CD1c-positive myeloid dendritic cell (primary cell): ENCODE results near the gene F7.
"Not testable (repeated sequence)": the region's sequence is repeated elsewhere in the genome, so short reads cannot be mapped to it uniquely, and the experiment has no call there.

Experiments used
- DNase-seq: peaks from one replicate; pipeline ENCODE4 v3.0.0-alpha.2; 2016; ENCODE audit errors: extremely low spot score

Gene F7

DNA sequence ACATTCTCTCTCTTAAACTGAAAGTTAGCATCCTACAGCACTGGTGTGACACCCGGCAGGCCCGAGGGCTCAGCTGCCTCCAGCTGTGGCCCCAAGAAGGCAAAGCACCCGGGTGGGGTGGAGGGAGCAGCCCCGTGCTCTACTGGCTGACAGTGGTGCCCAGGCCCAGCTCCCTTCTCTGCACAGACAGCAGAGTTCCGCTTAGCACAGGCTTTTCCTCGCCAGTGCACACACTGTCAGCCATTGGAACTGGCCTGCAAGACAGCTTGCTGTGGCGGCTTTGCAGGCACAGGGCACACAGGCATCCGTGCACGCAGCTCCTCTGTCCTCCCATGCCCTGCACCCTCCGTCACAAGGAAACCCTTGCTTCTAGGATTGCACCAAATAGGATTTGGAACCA, 3.3 kb upstream of the F7 start:
- DNase-seq, result not testable (repeated sequence)

DNA sequence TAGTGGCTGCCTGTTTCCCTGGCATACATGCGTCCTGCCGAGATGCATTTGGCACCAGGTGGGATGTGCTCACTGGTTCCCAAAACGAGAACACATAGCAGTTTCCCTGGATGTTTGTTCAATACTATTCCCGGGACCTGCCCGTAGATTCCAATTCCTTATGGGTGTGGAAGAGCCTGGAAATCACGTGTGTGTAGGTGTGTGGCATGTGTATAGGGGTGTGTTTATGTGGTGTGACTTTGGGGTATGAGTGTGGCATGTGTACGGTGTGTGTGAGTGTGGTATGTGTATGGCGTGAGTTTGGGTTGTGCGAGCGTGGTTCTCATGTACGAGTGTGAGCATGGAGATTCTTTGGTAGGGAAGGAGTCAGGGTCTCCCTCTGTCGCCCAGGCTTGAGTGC, 2.9 kb upstream of the F7 start:
- DNase-seq, result no peak

DNA sequence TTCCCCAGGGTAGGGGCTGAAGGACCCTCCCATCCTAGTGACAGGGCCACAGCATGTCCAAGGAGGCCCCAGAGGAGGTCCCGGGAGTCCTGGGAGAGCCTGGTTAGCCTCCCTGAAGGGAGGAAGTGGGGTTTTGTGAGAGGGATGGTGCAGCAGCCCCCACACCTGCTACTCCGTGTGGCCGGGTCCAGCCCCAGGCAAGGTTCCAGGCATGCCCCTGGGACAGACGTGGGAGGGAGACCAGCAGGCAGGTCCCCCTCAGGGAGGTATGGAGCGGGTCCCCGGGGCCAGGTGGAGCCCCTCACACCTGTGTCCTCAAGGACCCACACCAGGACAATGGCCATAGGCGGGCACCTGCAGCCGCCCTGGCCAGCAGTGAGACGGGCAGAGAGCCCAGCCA, 1.9 kb upstream of the F7 start:
- DNase-seq, result no peak

DNA sequence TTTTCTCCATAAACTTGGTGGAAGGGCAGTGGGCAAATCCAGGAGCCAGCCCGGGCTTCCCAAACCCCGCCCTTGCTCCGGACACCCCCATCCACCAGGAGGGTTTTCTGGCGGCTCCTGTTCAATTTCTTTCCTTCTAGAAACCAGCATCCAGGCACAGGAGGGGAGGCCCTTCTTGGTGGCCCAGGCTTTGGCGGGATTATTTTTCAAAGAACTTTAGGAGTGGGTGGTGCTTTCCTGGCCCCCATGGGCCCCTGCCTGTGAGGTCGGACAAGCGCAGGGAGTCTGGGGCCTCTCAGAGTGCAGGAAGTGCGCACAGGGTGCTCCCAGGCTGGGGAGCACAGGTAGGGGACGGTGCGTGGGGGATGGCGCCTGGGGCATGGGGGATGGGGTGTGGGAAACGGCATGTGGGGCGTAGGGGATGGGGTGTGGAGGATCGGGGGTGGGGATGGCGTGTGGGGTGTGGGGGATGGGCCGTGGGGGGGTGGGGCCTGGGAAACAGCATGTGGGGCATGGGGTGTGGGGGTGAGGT, 396 bp downstream of the F7 start:
- no peak for DNase-seq

DNA sequence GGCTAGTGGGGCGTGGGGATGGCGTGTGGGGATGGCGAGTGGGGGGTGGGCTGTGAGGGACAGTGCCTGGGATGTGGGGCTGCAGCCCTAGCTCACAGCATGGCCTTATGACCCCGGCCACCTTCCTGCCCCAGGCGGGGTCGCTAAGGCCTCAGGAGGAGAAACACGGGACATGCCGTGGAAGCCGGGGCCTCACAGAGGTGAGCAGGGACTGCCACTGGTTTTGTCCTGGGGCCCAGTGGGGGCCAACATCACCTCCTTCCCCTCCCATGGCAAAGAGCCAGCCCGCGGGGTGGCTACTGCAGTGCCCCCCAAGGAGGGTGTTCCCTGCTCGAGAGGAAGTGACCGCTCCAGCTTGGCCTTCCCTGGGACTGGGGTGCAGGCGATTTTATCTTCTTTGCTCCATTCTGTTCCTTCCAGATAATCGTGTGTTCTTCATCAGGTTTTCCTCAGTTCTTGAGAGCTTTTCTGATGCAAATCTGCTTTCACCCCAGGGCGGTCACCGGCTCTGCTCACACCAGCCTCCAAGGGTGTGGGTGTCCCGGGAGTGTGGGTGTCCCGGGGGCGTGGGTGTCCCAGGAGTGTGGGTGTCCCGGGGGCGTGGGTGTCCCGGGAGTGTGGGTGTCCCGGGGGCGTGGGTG, 1.2 kb downstream of the F7 start:
- DNase-seq, result no peak

DNA sequence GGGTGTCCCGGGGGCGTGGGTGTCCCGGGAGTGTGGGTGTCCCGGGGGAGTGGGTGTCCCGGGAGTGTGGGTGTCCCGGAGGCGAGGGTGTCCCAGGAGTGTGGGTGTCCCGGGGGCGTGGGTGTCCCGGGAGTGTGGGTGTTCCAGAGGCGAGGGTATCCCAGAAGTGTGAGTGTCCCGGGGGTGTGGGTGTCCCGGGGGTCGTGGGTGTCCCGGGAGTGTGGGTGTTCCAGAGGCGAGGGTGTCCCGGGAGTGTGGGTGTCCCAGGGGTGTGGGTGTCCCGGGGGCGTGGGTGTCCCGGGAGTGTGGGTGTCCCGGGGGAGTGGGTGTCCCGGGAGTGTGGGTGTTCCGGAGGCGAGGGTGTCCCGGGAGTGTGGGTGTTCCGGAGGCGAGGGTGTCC, 2.9 kb downstream of the F7 start:
- DNase-seq, result not testable (repeated sequence)

DNA sequence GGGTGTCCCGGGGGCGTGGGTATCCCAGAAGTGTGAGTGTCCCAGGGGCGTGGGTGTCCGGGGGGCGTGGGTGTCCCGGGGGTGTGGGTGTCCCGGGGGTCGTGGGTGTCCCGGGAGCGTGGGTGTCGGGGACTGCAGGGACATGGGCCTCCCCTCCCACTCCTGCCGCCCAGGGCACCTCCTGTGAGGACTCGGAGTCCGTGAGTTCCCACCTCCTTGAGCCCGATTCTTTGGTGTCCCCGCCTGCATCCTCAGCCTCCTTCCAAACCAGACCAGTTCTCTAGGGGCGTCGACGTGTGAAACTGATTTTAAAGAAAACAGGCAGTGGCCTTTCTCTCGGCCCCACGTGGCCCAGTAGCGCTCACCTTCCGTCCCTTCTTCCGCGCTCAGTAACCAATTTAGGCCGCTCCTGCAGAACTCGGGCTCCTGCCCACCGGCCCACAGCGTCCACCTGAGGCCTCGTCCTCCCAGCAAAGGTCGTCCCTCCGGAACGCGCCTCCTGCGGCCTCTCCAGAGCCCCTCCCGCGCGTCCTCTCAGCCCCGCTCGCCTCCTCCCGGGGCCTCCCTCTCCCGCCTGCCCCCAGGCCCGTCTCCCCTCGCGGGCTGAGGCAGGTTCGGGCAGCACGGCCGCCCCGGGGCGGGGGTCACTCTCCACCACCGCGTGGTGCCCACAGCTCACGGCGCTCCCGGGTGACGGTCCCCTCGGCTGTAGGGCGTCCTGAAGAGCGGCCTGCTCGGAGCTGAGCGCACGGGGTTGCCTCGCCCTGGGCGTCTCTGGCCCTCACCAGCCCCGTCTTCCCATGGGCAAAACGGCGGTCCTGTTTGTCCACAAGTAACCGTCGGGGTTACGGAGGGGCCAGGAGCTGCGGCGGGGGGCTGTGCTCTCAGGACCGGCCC, 3.8 kb downstream of the F7 start:
- DNase-seq, result no peak

DNA sequence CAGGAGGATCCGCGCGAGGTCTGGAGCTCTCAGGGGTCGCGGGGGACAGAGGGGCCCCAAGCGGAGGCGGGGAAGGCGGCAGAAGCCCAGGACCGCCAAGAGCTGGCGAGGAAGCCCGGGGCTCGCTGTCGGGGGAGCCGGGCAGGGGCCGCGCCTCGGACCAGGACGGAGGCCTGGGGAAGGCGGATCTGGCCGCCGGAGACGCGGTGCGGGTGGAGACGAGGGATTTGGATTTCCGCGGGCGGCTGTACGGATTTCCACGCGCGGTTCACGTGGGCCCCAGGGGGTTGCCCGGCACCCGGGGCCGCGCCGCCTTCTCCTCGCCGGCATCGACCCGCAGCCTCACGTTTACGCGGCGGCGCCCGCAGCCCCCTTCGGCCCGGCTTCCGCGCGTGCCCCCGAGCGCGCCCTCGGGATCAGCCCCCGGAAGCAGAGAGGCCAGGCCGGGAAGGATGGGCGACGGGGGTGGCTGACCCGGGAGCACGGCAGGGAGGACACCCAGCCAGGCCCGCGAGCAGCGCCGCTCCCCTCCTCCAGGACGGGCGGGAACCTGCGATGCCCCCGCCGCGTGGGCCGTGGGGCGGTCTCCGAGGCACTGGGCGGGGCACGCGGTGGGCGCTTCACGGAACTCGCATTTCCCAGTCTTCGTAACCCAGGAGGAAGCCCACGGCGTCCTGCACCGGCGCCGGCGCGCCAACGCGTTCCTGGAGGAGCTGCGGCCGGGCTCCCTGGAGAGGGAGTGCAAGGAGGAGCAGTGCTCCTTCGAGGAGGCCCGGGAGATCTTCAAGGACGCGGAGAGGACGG, 4.7 kb downstream of the F7 start:
- peak; percentile 51 for DNase-seq

DNA sequence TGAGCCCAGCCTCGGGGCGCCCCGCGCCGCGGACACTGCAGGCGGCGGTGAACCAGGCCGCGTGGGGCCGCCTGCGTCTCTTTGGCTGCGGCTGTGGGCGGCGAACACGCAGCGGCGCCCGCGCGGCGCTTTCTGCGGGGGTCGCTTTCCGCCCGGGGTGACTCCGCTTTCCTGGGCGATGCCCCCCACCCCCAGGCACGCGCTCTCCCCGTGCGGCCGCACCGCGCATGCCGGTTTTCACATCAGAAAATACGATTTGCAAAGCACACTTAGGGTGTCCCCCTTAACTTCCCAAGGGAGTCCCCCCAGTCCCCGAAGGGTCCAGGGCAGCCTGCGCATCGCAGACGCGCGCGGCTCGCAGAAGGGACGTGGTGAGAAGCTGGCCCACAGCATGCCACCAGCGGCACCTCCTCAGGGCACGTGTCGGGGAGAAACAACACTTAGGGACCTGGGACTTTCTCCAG, 5.3 kb downstream of the F7 start:
- DNase-seq, result no peak

DNA sequence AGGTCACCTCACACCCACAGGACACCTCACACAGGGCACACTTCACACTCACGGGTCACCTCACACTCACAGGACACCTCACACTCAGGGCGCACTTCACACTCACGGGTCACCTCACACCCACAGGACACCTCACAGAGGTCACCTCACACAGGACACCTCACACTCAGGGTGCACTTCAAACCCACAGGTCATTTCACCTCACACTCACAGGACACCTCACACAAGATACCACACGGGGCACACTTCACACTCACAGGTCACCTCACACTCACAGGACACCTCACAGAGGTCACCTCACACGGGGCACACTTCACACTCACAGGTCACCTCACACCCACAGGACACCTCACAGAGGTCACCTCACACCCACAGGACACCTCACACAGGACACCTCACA, 6.2 kb downstream of the F7 start:
- DNase-seq, result not testable (repeated sequence)

DNA sequence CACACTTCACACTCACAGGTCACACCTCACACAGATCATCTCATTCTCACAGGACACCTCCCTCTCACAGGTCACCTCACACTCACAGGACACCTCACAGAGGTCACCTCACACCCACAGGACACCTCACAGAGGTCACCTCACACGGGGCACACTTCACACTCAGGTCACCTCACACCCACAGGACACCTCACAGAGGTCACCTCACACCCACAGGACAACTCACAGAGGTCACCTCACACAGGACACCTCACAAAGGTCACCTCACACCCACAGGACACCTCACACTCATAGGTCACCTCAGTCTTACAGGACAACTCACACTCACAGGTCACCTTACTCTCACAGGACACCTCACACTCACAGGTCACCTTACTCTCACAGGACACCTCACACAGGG, 6.9 kb downstream of the F7 start:
- not testable (repeated sequence) for DNase-seq

DNA sequence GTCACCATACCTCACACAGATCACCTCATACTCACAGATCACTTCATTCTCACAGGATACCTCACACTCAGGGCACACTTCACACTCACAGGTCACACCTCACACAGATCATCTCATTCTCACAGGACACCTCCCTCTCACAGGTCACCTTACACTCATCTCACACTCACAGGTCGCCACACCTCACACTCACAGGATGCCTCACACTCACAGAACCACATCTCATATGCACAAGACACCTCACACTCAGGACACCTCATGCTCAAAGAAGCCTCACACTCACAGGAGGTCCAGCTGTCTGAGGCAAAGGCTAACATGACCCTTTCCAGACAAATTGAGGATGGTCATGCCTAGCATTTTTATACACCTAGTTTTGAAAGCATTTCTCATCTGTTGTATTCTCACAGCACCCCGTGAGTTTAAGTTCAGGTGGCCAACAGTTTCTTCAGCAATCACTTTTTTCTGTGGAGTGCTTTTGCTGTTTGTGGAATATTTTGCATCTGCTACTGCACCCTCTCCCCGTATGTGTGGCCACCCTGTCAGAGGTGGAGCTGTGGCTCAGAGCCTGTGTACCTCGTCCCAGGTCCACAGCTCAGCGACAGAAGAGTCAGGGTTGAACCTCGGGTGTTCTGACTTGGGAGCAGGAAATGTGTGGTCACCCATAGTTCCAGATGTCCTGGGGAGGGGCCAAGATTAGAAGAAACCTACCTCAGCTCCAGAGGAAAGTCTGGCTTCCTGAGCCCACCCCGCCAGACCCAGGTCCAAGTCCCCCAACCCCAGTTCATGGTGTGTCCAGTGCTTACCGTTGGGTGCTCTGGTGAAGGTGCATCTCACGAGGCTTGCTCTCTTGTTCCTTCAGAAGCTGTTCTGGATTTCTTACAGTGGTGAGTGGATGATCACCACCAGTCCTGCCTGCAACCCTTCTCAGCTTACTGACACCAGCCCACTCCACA, 7.6 kb downstream of the F7 start:
- no peak for DNase-seq

DNA sequence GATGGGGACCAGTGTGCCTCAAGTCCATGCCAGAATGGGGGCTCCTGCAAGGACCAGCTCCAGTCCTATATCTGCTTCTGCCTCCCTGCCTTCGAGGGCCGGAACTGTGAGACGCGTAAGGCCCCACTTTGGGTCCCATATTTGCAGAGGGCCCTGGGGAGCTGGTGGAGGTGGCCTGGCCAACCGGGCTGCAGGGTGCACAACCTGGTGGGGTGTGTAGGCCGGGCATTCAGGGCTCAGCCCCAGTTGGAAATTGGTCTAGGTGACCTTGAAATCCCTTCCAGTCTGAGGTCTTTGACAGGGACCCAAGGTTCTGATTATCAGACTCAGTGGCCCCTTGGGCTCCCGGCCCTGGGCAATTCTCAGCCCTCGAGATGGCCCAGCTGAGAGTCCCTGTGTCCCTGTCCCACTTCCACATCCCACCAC, 8.3 kb downstream of the F7 start:
- DNase-seq, result no peak

DNA sequence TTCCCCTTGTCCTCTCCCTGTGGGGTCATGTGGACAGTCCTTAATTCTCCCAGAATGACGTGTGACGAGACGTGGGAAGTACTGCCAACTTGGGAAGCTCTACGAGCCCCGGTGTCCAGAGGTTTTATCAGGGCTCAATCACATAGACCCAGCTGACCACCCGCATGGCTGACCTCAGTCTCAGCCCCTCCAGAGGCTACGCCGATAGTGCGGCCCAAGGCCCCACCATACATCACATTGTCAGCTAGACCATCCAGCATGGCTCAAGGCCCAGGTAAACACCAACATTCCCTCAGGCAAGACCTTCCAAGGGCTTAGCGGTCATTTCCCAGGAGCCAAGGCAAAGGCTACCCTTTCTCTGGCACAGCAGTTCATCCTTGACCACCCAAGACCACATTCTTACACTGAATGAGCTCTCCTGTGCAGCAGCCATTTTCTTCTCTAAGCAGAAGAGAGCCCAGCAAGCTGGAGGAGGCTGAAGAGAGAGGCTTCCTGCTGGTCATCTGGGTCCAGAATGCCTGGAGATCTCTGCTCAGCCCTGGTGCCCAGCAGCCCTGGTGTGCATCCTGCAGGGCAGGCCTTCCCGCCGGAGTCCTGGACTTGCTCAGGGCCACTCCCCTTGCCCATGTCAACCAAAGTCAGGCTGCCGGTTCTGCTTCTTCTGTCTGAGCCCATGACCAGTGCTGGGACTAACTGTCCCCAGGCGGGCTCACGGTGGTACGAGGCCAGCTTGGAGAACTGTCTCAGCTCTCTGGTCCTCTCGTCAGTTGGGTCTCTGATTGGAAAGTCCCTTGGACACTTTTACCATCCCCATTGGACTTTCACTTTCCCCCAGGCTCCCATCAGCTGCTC, 9.1 kb downstream of the F7 start:
- DNase-seq, result no peak

DNA sequence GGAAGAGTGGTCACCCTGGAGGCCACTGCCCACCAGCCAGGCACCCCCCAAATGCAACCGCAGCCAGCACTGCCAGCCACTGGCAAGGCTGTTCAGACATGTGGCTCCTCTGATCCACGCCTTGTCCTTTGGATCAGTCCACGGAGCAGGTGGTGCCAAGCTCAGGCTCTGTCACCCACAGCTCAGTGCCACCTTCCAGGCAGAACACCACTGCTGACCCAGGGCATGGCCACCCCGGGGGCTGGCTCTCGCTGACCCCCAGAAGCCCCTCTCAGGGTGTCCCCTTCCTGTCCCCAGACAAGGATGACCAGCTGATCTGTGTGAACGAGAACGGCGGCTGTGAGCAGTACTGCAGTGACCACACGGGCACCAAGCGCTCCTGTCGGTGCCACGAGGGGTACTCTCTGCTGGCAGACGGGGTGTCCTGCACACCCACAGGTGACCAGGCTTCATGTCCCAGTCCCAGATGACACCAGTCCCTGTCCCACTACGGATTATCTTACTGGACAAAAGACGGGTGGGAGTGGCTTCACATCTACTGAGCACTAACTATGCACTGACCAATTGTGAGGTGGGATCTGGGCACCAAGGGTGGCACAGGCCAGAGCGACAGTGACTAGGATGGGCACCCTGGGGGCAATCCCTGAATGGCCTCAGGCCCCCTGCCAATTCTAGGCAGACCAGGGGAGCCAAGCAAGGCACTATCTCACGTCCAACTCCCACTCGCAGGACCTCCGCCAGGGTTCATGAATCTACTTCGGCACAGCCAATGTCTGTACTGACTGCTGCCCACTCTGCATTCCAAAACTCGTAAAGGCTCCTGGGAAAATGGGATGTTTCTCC, 10.0 kb downstream of the F7 start:
- no peak for DNase-seq

DNA sequence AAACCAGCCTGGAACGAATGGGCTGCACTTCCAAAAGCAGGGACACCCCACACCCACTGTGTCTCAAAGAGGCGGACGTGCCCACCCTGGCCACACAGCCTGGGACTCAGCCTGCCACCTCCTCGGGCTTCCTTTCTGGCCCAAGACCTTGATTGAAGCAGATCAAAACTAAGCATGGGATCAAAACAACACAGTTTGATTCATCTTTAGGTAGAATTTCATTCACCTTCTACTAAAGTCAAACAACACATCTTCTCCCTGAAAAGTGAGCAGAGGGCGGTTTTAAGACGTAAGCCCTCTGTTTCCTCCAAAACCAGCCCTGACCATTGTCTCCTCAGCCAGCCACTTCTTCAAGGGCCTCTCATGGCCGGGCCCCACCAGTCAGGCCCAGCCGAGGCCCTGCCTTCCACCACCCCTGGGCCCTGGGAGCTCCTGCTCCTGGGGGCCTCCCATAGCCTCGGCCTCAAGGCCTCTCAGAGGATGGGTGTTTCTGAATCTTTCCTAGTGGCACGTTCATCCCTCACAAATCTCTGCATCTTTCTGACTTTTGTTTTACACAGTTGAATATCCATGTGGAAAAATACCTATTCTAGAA, 10.7 kb downstream of the F7 start:
- no peak for DNase-seq

DNA sequence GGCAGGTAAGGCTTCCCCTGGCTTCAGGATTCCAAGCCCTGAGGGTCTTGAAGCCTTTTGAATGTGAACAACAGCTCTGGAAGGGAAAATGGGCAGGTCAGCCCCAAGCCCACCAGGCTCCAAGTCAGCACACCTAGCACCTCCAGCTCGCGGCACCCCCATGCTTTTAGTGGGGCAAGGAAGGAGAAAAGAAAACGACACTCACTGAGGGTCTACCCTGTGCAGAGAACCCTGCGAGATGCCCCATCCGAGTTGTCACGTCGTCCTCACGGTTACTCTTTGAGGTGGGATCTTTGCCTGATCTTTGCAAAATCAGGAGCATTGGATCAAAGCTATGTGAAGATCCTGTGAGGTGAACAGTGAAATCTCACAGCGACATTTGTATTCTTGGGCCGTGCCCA, 11.3 kb downstream of the F7 start:
- DNase-seq, result no peak

DNA sequence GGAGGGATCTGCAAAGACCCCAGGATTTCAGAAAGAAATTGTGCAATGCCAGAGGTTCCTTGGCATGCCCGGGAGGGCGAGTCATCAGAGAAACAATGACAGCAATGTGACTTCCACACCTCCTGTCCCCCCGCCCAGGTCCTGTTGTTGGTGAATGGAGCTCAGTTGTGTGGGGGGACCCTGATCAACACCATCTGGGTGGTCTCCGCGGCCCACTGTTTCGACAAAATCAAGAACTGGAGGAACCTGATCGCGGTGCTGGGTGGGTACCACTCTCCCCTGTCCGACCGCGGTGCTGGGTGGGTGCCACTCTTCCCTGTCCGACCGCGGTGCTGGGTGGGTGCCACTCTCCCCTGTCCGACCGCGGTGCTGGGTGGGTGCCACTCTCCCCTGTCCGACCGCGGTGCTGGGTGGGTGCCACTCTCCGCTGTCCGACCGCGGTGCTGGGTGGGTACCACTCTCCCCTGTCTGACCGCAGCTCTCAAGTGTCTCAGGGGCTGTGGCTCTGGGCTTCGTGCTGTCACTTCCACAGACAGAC, 11.8 kb downstream of the F7 start:
- DNase-seq, result no peak

DNA sequence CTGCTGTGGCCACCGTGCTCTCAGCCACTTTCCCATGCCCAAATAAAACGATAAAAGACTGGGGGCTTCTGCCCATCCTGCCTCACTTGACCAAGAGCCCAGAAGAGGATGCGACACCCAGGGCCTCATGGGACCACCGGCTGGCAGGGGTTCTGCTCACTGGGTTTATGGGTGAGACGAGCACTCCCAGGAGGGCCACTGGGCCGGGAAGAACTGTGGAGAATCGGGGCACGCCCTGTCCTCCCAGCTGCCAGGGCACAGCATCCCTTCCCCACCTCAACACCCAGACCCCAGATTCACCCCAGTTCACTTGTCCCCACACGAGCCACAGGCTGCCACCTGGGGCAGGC, 12.3 kb downstream of the F7 start:
- no peak for DNase-seq
